Progenitor cell of endocrine pancreas (in vitro differentiated cells): Measurements from ENCODE around the gene TRMT1. TPM values are rescaled to one million over a fixed set of nuclear protein-coding genes. Genes with fewer than 3 reads are reported as not detected.

Experiments used
- DNase-seq: peaks from one replicate; pipeline ENCODE4 v3.0.0; 2021; ENCODE audit warnings: low spot score; ENCODE audit not compliant: unreplicated experiment
- H3K27ac Mint-ChIP-seq: 2 replicates; pipeline ENCODE4 v1.8.0; 2021; ENCODE audit warnings: mild to moderate bottlenecking, moderate library complexity, mixed read lengths
- H3K27me3 Mint-ChIP-seq: 2 replicates; pipeline ENCODE4 v1.8.0; 2021; ENCODE audit warnings: mixed read lengths
- H3K36me3 Mint-ChIP-seq: 2 replicates; pipeline ENCODE4 v1.8.0; 2022; ENCODE audit warnings: mixed read lengths; ENCODE audit not compliant: insufficient read depth
- H3K4me1 Mint-ChIP-seq: 2 replicates; pipeline ENCODE4 v1.8.0; 2021; ENCODE audit warnings: low read depth, mixed read lengths
- H3K4me3 Mint-ChIP-seq: 2 replicates; pipeline ENCODE4 v1.8.0; 2021; ENCODE audit warnings: low read depth, mild to moderate bottlenecking, moderate library complexity, mixed read lengths
- H3K9me3 Mint-ChIP-seq: 2 replicates; pipeline ENCODE4 v1.8.0; 2021; ENCODE audit warnings: low read depth, mixed read lengths
- CTCF ChIP-seq: fragments of 200-600 bp; sonication (generic); IDR thresholded peaks from one replicate; pipeline ENCODE4 v1.5.0; 2021; ENCODE audit warnings: antibody characterized with exemption, mild to moderate bottlenecking; ENCODE audit not compliant: unreplicated experiment
- total RNA-seq: library from RNA; stranded (reverse); gene quantifications from 2 replicates; pipeline ENCODE4 v1.2.1, GENCODE V29; 2021

Gene TRMT1
- total RNA-seq, 1 donor from 2014 or later = 52.4 TPM

DNA sequence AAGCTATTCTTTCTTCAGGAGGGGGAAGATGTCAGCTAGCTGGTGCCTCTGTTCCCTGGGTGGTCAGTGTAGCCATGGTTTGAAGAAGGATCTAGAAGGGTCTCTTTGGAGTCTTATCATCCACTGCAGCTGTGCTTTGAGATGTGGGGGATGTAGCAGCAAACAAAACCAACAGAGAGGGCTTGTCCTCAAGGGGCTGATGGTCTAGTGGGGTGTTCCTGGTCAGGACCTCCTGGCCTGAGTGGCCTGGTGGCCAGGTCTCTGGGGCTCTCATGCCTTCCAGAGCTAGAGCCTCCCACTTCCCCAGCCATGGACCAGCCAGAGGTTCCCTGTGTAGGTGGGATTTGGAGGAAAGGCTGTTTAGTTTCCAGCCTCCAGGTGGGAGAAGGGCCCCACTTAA is 54.2 kb downstream of the TRMT1 start:
- no peak overlapping the region for H3K4me3 Mint-ChIP-seq
- no peaks in the 10 kb centered on the region for H3K36me3 Mint-ChIP-seq
- DNase-seq = no peak
- H3K4me1 Mint-ChIP-seq = peaks cover 3% of the 10 kb centered on the region
- no peaks in the 10 kb centered on the region for H3K9me3 Mint-ChIP-seq
- H3K27ac Mint-ChIP-seq = no peak overlapping the region
- TF ChIP-seq CTCF = no peak
- peaks cover 78% of the 10 kb centered on the region for H3K27me3 Mint-ChIP-seq

DNA sequence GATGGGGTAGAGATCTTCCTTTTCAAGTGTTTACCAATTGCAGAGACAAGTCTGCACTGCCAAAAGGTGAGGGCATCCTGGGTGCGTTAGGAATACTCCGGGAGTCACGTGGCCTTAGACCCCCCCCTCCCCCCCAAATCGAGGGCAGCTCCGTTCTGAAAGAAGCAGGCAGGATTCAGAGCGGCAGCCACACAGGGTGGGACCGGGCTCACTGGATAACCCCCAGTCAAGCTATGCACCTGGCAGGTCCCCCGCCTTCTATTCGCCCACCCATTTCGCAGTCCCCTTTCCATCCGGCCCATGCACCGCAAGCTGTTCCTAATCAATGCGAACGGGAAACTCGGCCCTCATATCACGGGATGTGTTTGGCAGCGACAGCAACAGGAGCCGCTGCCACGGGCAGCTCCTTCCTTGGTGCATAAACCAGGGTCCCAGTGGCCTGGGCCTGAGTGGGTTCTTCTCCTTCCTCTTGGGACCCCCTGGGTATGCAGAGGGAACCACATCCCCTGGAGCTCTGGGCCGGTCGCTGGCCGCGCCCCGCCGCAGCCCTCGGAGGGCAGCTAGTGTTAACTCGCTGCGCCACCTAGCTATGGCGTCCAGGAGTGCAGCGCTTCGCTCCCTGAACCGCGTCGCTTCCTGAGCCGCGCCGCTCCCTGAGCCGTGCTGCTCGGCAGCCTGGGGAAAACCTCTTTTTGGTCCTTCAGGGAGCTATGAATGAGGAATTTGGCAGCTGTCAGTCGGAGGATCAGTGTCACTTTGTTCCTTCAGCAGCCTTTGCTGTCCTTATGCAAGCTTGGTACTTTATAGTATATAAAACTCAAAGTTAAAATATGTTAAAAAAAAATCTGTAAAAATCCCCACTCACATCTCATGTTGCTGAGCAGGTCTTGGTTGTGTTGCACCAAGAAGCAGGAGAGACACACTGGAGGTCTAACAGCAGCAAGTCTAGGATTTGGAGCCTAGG is 55.3 kb downstream of the TRMT1 start:
- Mint-ChIP-seq H3K9me3 (no peaks in the 10 kb centered on the region), H3K4me3 (peak overlapping the region; percentile 52), H3K27ac (peak overlapping the region; percentile 49), H3K27me3 (peaks cover 77% of the 10 kb centered on the region), H3K36me3 (no peaks in the 10 kb centered on the region), H3K4me1 (peaks cover 8% of the 10 kb centered on the region)
- peak; percentile 81 for DNase-seq
- peak; percentile 96 for TF ChIP-seq CTCF

DNA sequence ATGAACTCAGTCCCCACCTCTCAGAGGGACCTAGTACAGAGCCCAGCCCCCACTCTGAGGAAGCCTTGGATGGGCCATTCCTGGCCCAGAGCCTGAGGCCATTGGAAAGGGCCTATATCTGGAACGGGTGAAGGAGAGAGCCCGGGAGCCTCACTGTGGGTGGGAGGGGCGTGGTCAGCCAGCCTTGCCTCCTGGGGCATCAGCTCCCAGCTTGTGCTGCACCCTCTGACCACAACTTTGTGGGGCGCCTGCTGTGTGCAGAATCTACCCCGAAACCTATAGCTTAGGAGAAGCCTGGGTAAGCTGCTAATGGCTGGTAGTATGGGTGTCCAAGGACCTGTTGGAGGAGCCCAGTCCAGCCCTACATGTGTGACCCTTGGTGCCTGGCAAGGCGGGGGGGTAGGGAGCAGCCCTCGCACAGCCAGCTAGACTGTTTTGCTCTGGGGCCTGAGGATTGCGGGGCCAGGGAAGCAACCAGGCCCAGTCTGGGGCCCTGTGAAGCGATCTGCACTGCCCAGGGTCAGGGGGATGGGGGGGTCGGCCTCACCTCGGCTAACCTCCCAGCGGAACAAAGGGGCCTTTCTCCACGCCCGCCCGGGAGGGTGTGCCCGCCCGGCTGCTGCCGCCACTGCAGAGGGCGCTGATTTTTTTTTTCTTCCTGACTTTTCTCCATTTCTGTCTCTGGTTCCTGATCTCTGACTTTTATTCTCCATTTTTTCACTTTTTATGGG is 56.1 kb downstream of the TRMT1 start:
- peaks cover 77% of the 10 kb centered on the region for H3K27me3 Mint-ChIP-seq
- no peaks in the 10 kb centered on the region for H3K36me3 Mint-ChIP-seq
- TF ChIP-seq CTCF = no peak
- no peak overlapping the region for H3K27ac Mint-ChIP-seq
- no peak overlapping the region for H3K4me3 Mint-ChIP-seq
- no peaks in the 10 kb centered on the region for H3K9me3 Mint-ChIP-seq
- DNase-seq = peak; percentile 39
- peaks cover 16% of the 10 kb centered on the region for H3K4me1 Mint-ChIP-seq

DNA sequence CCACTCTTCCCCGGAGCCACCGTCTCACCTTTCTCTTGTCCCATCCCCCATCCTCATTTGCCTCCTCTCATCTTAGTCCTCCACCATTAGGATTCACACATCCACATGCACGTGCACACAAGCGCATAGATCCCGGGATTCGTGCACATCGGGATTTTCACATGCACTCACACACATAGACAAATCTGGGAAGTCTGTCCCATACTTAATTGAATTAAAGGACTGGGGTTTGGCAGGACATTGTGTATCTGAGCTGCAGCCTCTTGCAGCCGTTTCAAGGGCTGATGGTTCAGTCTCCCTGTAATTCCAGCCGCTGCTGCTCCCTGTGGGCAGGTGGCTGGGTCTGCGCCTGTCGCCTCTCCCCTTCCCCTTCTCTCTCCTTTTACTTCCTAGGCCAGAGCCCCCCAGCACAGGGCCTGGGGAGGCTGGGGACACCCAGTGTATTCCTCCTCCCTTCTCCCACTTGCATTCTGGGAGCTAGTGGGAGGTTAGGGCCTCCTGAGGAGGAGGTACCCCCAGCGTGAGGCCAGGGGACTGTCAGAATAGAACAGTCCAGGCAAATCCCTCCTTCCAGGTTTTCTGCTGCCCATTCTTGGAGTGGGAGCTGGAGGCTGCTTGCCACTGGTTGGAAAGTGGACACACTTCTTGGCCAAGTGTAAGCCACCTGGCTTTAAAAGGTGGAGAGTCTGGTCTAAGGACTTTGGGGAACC is 57.4 kb downstream of the TRMT1 start:
- H3K4me1 Mint-ChIP-seq = peaks cover 25% of the 10 kb centered on the region
- no peak for DNase-seq
- no peak for TF ChIP-seq CTCF
- peaks cover 71% of the 10 kb centered on the region for H3K27me3 Mint-ChIP-seq
- no peaks in the 10 kb centered on the region for H3K9me3 Mint-ChIP-seq
- H3K36me3 Mint-ChIP-seq = no peaks in the 10 kb centered on the region
- no peak overlapping the region for H3K27ac Mint-ChIP-seq
- H3K4me3 Mint-ChIP-seq = no peak overlapping the region

GRCh38 chr19:13057744-13058143 is 58.8 kb downstream of the TRMT1 start:
- Mint-ChIP-seq H3K27ac (no peak overlapping the region), H3K36me3 (no peaks in the 10 kb centered on the region), H3K4me1 (peaks cover 35% of the 10 kb centered on the region), H3K9me3 (no peaks in the 10 kb centered on the region), H3K4me3 (no peak overlapping the region), H3K27me3 (peaks cover 72% of the 10 kb centered on the region)
- no peak for DNase-seq
- TF ChIP-seq CTCF = no peak
